GM18499 (cell line): ENCODE results near the gene AIRE.
"Not testable (repeated sequence)": the region's sequence is repeated elsewhere in the genome, so short reads cannot be mapped to it uniquely, and the experiment has no call there.

Experiments
- ATAC-seq: cut with Tn5 transposase; IDR thresholded peaks from one replicate; pipeline ENCODE4 v1.9.1; 2021; ENCODE audit warnings: moderate number of reproducible peaks; ENCODE audit not compliant: insufficient read depth, unreplicated experiment

AIRE gene

DNA sequence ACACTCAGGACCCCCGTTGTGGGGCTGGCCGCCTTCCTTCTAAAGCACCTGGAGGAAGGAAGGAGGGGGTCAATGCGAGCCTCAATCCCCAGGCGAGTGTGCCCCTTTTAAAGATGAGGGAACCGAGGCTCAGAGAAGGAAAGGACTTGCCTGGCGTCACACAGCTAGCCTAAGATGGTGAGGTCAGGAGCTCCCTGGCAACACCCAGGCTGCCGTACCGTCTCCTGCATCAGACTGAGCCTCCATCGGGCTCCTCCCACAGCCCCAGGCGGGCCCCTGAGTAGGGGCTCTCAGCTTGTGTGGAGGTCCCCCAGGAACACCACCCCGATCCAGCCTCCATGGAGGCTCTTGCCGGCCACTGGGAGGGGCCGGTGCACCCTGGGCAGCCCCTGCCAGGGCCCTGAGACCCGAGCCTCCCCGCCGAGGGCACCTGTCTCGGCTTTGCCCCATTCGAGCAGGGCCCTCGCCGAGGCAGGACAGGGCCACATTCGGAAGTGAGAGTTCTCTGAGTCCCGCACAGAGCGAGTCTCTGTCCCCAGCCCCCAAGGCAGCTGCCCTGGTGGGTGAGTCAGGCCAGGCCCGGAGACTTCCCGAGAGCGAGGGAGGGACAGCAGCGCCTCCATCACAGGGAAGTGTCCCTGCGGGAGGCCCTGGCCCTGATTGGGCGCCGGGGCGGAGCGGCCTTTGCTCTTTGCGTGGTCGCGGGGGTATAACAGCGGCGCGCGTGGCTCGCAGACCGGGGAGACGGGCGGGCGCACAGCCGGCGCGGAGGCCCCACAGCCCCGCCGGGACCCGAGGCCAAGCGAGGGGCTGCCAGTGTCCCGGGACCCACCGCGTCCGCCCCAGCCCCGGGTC, at the start of gene AIRE:
AIRE (plus strand) TSS at position 739 of the 855 bp plus-strand sequence. CDS start 131 bp downstream, outside the sequence.
- ATAC-seq: no peak

DNA sequence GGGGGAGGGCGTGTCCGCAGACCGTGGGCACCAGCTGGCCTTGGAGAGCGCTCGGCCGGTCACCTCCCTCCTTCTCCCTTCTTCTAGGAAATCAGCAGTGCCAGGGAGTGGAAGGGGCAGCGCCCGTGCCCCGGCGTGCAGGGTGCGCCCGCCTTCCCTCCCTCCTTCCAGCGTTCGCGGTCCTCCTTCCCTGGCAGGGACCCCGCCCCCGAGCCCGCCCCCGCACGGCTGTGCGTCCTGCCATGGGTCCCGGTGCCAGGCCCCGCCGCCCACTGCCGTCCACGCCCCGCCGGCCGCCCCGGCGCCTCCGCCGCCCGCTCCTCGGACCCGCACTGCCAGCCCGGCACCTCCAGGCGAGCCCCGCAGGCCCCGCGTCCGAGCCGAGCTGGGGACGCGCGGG, 45.3 kb upstream of the AIRE start:
- ATAC-seq: not testable (repeated sequence)

- ATAC-seq: not testable (repeated sequence)
These were observed 44.8 kb upstream of the AIRE start, which contains the start of gene ICOSLG for GRCh38 chr21:44240842-44241241. Gene ICOSLG, minus strand, starts transcription at chr21:44240943. Its CDS starts 126 bp downstream, at chr21:44240817.

GRCh38 chr21:44241281-44241680, 44.4 kb upstream of the AIRE start:
- ATAC-seq: not testable (repeated sequence)

DNA sequence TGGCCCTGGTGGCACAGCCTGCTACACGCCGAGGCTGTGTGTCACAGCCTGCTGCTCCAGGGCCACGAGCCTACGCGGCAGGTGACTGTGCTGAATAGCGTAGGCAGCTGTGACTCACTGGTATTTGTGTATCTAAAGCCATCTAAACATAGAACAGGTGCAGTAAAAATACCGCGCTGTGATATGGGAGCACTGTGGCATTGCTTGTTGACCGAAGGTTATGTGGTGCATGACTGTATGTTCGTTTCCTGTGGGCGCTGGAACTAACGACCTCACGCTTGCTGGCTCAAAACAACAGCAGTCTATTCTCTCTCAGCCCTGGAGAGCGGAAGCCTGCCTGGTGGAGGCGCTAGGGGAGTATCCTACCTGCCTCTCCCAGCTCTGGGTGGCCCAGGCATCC, 41.7 kb upstream of the AIRE start:
- ATAC-seq: peak; percentile 50

- ATAC-seq: not testable (repeated sequence)
These were observed 37.8 kb upstream of the AIRE start for GRCh38 chr21:44247904-44248303.

DNA sequence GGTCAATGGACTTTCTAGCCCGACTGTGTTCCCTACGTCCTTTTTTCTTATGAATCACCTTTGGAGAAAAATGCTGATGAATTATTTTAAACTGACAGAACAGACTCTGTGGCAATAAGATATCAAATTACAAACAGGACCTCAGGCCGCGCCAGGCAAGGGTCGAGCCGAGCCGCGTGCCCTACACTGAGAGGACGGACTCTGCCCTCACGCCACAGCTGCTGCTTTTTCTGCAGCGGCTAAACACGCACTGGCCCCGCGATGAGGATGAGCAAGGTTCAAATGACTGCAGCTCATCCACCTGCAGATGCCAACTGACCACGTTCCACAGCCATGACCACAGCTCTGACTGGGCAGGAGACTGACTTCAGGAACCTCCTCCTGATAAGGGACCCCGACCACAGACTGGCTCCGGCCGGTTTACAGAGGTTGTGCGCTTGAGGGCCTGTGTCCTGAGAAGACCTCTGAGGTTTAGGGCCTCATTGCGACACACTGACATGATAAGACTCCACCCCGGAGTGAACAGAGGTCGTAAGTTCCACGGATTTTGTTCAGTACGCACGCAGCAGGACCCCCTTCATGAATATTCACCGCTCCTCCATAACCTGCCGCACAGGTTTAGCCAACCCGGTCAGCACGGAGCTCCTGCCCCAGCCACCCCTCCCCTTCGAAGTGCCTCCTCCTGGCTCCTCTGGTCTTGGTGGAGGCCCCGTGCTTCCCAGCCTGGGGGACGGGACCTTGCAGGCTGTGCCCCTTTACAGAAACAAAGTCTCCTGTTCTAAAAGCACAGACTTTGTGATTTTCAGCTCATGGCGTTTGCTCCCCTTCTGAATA, 36.3 kb upstream of the AIRE start:
- ATAC-seq: not testable (repeated sequence)

- ATAC-seq: no peak
These were observed 31.6 kb upstream of the AIRE start for GRCh38 chr21:44253832-44254710.

DNA sequence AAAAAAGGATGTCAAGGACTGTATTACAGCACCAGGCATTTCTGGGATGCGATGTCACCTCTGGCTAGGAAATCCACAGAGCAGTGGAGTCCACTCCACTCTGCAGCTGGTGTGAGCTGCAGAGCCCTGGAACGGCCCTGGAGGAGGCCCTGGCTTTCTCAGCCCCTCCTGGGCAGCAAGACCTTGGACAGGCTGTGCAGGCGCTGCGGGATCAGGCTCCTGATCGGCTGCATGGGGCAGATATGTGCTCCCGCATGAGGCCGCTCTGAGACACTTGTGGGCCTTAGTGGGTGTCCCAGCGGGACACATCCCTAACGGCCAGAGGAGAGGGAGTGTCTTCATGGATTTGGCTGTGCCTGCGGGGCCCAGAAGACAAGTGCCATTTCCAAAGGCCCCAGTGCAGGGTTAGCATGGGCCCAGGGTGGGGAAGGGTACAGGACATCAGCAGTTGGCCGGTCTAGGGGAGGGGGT, 30.1 kb upstream of the AIRE start:
- ATAC-seq: no peak

DNA sequence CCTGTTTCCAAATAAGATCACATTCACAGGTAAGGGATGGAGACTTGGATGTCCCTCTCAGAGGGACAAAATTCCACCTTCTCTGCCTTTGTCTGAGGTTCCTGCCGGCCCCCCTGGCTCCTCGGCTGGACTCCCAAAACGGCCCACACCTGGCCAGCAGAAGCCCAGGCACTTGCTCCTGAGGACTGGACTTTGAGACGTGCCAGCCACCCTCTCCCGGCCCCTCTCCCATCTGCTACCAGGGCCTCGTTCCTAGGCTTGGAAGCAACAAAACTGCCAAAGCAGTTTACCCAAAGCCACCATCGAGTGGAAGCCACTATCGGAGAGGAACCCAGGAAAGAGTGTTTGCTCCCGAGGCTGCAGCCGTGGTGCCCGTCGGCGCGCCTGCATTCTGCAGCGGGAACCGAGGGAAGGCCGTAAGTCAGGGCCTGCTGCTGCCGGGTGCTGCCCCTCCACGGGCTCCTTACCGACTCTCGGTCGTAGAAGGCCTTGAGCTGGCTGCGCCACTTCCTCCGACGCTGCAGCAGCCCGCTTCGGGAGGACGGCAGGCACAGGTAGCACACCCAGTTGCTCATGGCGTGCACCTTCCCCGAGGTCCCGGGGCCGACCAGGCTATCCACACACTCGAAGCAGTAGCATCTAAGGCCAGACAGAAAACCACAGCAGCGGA, 27.5 kb upstream of the AIRE start:
- ATAC-seq: no peak

GRCh38 chr21:44259082-44259705, 26.5 kb upstream of the AIRE start:
- ATAC-seq: no peak

DNA sequence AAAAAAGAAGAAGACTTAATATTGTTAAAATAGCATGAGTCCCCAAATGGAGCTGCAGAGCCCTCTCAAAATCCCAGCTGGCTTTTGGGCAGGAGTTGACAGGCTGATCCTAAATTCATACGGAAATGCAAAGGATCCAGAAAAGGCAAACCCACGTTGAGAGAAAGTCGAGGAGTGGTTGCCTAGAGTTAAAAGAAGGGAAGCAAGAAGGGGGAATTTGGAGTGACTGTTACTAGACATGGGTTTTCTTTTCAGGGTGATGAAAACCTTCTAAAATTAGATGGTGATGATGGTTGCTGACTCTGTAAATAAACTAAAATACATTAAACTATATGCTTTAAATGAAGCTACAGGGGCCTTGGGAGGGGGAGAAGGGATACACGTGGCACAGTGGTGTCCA, 25.6 kb upstream of the AIRE start:
- no peak for ATAC-seq

- ATAC-seq: no peak
These were observed 24.7 kb upstream of the AIRE start for GRCh38 chr21:44260791-44261631.

- no peak for ATAC-seq
These were observed 23.9 kb upstream of the AIRE start, which contains the start of gene DNMT3L for GRCh38 chr21:44261675-44262295. Gene DNMT3L, minus strand, starts transcription at chr21:44261897. Its CDS starts 638 bp downstream, at chr21:44261259.

DNA sequence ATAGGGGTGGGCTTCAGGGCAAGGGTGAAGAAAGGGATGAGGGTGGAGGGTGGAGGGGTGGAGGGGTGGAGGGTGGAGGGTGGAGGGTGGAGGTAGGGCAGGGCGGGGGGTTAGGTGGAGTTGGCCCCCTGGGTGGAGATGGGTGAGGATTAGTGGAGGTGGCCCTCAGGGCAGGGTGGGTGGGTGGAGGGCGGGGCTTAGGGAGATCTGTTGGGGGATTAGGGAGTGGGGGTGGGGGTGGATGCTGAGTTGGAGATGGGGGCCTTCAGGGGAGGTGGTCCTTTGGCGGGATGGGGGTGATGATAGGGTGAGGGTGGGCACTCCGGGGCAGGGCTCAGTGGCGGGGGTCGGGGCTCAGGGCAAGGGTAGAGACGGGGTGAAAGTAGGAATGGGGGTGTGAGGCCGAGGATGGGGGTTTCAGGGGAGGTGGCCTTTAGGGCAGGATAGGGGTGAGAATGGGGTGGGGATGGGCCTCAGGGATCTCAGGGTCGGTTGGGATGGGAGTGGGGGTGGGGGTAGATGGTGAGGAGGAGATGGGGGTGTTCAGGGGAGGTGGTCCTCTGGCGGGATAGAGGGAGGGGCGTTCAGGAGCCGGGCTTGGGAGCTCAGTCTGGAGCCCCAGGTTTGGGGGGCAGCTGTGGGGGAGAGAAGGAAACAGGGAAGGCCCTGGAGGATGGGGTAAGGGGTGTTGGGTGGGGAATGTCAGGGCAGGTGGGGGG, 23.2 kb upstream of the AIRE start:
- ATAC-seq: no peak

DNA sequence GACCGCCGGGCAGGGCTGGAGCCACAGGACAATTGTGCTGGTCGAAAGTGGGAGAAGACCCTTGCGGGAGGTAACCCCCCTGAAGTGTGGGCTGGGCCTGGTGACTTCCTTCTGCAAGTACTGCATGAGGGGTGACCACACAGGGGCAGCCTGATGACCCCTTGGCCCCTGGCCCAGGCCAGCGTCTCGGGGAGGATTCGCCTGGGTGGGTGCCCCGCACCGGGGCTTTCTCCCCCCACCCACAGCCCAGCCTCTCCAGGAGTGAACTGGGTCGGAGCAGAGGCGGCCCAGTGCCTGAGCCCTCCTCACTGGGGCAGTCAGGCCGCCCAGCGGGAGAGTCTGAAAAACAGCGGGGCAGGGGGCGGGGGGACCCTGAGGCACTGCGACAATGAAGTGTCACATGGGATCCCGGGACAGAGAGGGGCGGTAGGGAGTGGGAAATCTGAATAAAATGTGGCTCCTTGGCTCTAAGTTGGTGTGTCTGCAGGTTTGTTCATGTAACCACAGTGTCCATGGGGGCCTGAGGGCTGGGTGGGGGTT, 22.4 kb upstream of the AIRE start:
- no peak for ATAC-seq

DNA sequence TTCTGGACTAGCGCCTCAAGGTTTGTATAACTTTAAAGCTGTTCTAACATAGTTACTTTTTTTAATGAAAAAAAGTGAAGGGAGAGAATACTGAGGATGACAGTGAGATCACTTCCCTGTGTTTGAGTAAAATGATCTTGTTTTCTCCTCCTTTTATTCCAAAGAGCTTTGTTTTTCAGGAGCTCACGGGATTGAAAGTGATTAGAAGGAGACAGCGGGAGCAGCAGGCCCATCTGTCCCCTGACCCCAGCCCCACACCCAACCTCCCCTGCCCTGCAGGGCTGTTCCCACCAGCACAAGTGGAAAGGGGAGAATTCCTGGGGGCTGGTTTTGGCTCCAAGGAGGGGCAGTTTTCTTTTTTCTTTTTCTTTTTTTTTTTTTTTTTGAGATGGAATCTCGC, 21.9 kb upstream of the AIRE start:
- ATAC-seq: no peak
